ENCODE results near the gene ASMT. TPM values are rescaled to one million over a fixed set of nuclear protein-coding genes. Genes with fewer than 3 reads are reported as not detected.

Gene ASMT
- total RNA-seq, 1 donor from 2014 or later: 0.89 TPM

DNA sequence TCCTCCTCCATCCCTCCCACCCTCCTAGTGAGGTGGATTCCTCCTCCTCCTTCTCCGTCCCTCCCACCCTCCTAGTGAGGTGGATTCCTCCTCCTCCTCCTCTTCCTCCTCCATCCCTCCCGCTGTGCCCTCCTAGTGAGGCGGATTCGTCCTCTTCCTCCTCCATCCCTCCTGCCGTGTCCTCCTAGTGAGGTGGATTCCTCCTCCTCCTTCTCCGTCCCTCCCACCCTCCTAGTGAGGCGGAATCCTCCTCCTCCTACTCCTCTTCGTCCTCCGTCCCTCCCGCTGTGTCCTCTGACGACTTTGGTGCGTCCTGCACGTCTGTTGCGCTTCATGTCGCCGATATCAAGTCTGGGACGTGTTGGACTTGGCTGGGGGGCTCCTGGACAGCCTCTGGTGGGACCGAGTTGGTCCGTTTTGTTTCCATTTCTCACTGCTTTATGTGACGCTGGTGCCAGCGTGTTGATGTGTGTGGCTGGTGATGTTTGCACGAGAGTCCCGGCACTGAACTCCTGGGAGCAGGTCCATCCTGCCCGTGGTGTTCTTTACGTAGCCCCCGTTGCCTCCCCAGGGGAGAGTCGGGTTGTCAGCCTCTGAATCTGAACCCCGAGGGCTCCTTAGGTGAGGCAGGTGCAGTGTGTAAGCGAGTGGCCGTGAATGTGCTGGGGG, 18.0 kb upstream of the ASMT start:
- no peak for DNase-seq (ENCODE audit: low spot score)
- intact Hi-C loops (cut with DNase I): no loop called here
- no peak for ATAC-seq

DNA sequence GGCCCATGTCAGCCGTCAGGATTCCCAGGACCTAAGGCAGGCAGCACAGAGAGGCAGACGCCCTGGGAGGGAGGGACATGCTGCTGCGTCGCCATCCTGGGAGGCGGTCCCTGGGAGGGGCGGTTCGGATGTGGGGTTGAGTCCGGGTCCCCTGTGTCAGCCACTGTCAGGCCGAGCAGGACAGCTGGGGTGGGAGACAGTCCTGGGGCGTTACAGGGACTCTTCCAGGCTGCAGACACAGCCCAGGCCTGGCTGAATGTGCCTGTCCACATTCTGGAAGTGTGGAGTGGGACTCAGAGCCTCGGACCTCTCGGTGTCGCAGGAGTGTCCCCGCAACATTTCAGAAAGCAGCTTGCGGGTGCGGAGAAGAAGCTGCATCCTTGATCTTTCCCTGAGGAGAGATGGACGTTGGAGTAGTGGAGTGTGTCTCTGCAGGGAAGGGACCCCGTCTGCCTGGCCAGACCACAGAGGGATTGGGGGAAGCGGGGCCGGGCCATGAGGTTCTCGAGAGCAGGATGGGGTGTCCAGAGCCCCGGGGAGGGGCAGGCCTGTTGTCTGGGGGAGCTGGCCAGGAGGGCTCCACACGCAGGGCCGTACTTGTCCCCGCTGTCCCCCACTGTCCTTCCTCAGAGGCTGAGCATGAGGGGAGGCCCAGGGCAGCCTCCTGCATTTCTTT, 17.4 kb upstream of the ASMT start:
- intact Hi-C loops (cut with DNase I): no loop called here
- ATAC-seq: no peak

DNA sequence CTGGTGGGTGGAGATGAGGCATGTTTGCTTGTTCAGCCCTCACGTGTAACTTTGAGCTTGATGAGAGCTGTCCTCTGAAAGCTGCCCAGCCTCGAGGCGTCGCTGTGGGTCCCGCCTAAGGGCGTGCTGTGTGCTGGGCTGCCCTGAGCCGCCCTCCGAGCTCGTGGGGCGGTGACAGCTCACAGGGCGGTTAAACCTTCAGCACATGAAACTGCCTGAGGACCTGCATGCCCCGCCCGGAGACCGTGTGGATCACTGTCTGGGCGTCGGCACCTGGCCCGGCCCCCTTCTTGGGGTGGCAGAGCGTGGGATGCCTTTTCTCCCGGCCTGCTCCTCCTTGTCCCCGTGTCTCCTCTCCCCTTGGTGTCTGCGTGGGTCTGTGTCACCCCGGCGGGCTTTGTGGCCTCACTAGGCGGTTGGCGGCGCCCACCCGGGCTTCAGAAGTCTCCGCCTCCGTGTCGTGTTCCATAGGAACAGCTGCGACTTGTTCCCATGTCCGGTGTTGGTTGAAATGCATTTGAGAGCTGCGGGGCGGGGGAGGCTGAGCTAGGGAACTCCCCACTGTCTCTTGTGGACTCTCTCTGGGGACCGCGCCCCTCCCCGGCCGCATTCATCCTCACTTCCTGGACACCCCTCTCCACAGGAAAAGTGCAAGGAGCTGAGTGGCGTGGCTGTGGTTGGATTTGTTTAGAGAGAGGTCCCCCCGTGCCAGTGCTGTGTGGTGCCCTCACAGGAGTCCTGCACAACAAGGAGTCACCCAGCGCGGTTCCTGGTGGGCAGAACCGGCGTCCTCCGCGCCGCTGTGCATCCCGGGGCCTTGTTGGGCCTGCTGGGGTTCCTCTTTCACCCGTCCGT, 16.6 kb upstream of the ASMT start:
- DNase-seq (ENCODE audit: low spot score) (peak; percentile 54), ATAC-seq (no peak)
- intact Hi-C loops (cut with DNase I): no loop called here

More for the DNA sequence above, 17.4 kb upstream of the ASMT start:
- DNase-seq (ENCODE audit: low spot score): no peak

DNA sequence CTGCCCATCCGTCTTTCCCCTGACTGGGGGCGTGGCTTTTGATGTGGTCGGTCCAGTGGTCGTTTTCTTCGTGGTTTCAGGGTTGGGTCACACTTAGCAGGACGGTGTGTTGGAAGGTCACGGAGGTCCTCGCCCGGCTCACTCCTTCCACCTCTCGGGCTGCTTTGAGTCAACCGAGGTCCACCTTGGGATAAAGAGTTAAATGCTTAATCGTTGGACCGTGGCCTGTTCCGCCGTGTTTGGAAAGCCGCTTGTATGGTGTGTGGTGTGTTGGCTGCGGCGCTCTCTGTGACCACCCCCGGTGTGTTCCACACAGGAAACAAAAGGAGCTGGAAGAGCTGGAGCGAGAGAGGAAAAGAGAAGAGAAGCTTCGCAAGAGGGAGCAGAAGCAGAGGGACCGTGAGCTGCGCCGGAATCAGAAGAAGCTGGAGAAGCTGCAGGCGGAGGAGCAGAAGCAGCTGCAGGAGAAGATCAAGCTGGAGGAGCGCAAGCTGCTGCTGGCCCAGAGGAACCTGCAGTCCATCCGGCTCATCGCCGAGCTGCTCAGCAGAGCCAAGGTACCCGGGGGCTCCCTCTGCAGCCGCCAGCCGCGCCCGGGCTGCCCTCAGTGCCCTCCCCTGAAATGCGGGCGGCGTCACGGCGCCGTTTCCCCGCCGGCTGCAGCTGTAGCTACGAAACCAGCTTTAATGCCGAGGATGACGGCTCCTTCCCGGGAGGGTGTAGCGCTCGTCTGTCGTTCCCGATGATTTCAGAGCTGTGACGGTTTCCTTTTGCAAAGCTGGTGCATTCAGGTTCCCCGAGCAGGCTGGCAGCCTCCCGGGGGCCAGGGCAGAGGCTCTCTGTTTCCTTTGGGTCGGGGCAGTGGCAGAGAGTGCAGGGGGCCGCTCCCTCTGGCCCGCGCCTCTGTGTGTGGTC, 15.7 kb upstream of the ASMT start:
- DNase-seq (ENCODE audit: low spot score) (peak; percentile 44), ATAC-seq (no peak)
- intact Hi-C loops (cut with DNase I): no loop called here

DNA sequence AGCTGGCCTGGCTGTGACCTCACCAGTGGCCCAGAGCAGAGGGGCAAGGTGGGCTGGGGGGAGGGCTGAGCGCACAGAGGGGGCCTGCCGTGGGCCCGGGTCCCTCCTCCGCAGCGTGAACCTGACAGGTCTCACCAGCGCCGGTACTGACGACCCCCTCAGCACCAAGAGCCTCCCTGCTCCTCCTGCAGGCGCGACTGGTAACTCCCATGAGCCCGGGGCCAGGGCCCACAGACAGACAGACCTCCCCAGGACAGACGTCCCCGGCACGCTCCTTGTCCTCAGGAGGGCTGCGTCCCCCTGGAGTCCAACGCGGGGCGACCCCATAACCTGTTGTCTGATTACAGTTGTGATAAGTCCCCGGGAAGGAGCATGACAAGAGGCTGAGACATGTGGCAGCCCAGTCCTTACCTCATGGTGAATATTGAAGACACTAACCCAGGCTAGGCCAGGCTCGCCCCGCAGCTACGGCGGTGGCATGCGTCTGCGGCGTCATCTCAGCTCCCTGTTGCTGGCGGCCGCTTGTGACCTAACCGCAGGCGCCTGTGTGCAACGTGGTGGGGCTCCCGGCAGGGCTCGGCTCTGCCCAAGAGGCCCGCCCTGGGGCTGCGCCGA, 15.0 kb upstream of the ASMT start:
- DNase-seq (ENCODE audit: low spot score) (peak; percentile 57), ATAC-seq (no peak)
- intact Hi-C loops (cut with DNase I): no loop called here

DNA sequence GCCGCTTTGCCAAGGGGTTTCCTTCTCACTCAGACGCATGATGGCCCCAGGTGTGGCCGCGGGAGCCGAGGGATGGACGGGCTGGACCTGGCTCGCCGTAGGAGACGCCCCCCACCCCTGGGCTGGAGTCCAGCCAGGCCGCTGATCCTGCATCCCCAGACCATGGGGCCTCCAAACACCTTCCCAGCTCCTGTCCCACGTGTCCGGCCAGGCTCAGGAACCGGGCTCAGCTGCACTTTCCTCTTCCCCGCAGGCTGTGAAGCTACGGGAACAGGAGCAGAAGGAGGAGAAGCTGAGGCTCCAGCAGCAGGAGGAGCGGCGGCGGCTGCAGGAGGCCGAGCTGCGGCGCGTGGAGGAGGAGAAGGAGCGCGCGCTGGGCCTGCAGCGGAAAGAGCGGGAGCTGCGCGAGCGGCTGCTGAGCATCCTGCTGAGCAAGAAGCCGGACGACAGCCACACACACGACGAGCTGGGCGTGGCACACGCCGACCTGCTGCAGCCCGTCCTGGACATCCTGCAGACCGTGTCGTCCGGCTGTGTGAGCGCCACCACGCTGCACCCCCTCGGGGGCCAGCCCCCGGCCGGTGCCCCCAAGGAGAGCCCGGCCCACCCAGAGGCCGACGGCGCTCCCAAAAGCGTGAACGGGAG, 14.3 kb upstream of the ASMT start:
- intact Hi-C loops (cut with DNase I): no loop called here
- DNase-seq (ENCODE audit: low spot score) (peak; percentile 54), ATAC-seq (no peak)

DNA sequence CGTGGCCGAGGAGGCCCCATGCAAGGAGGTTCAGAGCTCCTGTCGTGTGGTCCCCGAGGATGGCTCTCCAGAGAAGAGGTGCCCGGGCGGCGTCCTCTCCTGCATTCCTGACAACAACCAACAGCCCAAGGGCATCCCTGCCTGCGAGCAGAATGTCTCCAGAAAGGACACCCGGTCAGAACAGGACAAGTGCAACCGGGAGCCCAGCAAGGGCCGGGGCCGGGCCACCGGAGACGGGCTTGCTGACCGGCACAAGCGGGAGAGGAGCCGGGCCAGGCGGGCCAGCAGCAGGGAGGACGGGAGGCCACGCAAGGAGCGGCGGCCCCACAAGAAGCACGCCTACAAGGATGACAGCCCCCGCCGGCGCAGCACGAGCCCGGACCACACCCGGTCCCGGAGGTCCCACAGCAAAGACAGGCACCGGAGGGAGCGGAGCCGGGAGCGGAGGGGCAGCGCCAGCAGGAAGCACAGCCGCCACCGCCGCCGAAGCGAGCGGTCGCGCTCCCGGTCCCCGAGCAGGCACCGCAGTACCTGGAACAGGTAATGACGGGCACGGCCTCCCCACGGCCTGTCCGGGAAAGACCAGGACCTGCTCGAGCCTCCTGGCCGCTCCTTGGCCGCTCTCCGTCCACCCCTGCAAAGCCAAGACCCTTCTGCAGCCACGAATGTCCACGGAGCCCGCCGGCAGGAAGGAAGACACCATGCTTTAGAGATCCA, 13.7 kb upstream of the ASMT start:
- no peak for DNase-seq (ENCODE audit: low spot score)

DNA sequence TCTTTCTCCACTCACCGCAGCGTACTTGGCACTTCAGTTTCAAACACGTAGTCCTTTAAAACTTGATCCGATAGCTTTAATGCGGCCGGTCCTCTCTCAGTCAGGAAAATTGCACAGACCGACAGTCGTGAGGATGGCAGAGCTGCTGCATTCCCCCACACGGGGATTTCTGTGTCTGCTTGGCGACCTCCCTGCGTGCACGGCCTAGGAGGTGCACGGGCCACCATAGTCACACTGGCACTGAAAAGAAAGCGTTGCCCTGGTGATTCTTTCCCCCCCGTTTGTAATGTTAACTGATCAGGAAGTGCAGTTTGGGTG, 13.1 kb upstream of the ASMT start:
- no peak for ATAC-seq
- intact Hi-C loops (cut with DNase I): no loop called here
- DNase-seq (ENCODE audit: low spot score): no peak

More for the DNA sequence above, 13.7 kb upstream of the ASMT start:
- intact Hi-C loops (cut with DNase I): no loop called here
- ATAC-seq: no peak

DNA sequence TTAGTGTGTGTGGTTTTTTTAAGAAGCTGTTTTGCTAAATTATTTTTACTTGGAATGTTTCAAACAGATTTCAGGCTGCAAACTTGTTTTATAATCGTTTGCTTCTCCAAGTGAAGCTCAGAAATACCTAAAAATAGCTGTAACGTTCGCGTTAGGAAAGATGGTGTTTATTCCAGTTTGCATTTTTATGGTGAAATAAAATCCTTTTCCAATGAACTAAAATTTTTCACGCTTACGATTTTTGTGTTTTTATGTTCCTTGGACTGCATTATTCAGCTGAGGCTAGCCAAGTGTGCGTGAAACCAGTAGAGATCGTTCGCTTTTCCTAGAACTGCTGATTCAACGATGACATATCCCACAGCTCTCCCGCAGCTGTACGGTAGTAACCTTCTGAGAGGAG, 12.6 kb upstream of the ASMT start:
- intact Hi-C loops (cut with DNase I): no loop called here
- ATAC-seq: no peak

DNA sequence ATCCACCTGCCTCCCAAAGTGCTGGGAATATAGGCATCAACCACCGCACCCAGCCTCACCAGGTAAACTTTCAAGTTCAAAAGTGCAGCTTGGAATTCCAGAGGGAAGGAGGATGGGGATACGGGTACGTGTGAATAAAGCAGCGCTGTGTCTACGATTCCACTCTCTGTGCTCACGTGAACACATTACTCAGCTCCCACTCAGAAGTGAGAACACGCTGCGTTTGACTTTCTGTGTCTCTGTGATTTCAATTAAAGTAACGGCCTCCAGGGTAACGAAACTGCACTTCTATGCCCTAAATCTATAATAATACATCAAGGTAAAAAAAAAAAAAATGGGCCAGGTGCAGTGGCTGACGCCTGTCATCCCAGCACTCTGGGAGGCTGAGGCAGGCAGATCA, 8.4 kb upstream of the ASMT start:
- intact Hi-C loops (cut with DNase I): no loop called here
- DNase-seq (ENCODE audit: low spot score) (no peak), ATAC-seq (no peak)

More for the DNA sequence above, 12.6 kb upstream of the ASMT start:
- no peak for DNase-seq (ENCODE audit: low spot score)

DNA sequence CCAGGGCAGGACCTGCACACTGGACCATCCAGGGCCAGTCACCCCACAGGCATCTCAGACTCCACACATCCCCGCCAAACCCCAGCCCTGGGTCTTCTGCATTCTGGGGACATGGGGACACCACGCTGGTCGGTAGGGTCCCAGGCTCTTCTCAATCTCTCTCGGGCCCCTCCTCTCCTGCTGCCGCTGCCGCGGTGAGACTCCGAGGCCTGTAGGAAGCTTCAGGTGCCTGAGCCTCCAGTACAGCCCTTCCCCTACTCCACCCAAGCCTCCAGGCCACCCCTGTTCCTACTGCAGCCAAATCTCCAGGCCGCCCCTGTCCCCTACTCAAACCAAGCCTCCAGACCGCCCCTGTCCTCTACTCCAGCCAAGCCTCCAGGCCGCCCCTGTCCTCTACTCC, 5.5 kb upstream of the ASMT start:
- intact Hi-C loops (cut with DNase I): no loop called here
- DNase-seq (ENCODE audit: low spot score) (no peak), ATAC-seq (no peak)

DNA sequence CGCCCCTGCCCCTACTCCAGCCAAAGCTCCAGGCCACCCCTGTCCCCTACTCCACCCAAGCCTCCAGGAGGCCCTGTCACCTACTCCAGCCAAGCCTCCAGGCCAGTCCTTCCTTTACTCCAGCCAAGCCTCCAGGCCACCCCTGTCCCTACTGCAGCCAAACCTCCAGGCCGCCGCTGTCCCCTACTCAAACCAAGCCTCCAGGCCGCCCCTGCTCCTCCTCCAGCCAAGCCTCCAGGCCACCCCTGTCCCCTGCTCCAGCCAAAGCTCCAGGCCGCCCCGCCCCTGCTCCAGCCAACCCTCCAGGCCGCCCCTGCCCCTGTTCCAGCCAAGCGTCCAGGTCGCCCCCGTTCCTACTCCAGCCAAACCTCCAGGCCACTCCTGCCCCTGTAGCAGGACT, 5.1 kb upstream of the ASMT start:
- peak; percentile 59 for ATAC-seq
- intact Hi-C loops (cut with DNase I): loop anchor here (10.0 kb wide), 1 partner anchor 1195 kb away; no protein-coding TSS in a partner anchor
- no peak for DNase-seq (ENCODE audit: low spot score)

DNA sequence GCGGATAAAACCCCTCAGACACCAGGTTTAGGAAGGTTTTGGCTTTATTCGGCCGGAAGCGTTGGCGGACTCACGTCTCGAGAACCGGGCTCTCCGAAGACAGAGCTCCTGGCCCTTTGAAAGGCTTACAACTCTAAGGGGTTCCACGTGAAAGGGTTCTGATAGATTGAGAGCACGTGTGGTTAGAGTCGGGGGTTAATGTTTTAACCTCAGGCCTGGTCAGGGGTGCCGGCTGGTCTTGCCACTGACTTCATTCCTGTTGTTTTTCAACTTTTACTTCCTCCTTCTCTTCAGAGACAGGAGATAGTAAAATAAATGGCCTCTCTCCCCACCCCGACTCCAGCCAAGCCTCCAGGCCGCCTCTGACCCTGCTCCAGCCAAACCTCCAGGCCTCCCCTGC, 4.7 kb upstream of the ASMT start:
- intact Hi-C loops (cut with DNase I): loop anchor here (10.0 kb wide), 1 partner anchor 1195 kb away; no protein-coding TSS in a partner anchor
- DNase-seq (ENCODE audit: low spot score) (no peak), ATAC-seq (no peak)

DNA sequence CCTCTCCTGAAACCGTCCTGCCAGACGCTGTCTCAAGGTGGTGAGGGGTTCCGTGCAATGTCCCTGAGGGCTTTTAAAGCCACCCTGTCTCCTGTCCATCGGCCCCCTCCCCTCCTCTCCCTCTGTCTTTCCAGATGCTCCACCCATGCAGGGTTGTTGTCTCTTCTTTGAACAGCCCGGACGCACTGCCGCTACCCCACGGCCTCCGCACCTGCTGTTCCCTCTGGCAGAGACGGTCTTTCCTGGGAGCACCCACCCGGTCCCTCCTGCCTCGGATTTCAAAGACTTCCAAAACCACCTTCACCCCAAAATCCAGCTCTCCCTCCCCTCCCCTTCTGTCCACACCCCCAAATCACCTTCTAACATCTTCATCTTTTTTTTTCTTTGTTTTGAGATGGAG, 4.1 kb upstream of the ASMT start:
- no peak for ATAC-seq
- DNase-seq (ENCODE audit: low spot score): no peak
- intact Hi-C loops (cut with DNase I): loop anchor here (10.0 kb wide), 1 partner anchor 1194 kb away; no protein-coding TSS in a partner anchor

DNA sequence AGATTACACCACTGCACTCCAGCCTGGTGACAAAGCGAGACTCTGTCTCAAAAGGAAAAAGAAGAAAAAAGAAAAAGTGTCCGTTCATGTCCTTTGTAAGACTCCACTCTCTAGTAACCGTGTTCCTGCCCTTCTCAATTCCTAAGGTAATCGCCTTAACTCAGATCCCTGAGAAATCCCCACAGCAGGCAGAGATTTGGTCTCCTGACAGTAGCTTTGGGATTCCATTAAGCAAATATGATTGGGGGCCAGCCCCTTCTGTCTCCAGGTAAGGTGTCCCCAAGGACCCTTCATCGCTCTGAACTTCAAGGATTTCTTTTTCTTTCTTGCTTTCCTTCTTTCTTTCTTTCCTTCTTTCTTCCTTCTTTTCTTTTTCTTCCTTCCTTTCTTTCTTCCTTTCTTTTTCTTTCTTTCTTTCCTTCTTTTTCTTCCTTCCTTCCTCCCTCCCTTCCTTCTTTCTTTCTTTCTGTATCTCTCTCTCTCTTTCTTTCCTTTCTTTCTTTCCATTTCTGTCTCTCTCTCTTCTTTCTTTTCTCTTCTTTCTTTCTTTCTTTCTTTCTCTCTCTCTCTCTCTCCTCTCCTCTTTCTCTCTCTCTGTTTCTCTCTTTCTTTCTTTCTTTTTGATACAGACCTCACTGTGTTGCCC, 2.1 kb upstream of the ASMT start:
- no peak for DNase-seq (ENCODE audit: low spot score)
- no peak for ATAC-seq
- intact Hi-C loops (cut with DNase I): loop anchor here (10.0 kb wide), 1 partner anchor 1192 kb away; no protein-coding TSS in a partner anchor

DNA sequence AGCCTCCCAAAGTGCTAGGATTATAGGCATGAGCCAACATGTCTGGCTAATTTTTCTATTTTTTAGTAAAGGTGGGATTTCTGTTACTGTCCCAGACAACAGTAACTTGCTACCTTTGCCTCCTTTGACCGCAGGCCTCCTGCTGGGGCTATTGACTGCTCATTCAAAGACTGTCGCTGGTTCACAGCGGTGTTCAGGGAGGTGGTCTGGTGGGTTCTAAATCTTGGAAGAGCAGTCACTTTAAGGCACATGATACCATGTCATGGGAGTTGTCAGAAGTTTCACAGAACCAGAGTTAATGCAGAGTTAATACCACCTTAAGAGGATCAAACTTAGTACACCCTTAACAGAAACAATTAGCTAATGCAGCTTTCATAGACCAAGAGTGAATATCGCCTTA, 3.8 kb downstream of the ASMT start:
- no peak for DNase-seq (ENCODE audit: low spot score)
- no peak for ATAC-seq
- intact Hi-C loops (cut with DNase I): loop anchor here (10.0 kb wide), 1 partner anchor 1186 kb away; no protein-coding TSS in a partner anchor

DNA sequence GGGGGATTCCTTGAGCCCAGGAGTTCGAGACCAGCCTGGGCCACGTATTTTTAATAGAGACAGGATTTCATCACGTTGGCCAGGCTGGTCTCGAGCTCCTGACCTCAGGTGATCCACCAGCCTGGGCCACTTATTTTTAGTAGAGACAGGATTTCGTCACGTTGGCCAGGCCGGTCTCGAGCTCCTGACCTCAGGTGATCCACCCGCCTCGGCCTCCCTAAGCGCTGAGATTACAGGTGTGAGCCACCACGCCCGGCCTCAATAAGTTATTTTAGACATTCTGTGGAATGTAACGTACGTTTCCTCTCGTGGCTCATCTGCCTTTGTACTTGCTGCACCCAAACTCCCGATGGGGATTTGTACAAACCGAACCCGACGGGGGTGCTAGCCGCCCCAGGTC, 8.8 kb downstream of the ASMT start:
- no peak for DNase-seq (ENCODE audit: low spot score)
- ATAC-seq: no peak
- intact Hi-C loops (cut with DNase I): no loop called here
